Astrocyte (in vitro differentiated cells and primary cell): ENCODE data around the gene ARPP19. TPM values are rescaled to one million over a fixed set of nuclear protein-coding genes. Genes with fewer than 3 reads are reported as not detected.
"Not testable (repeated sequence)": the region's sequence is repeated elsewhere in the genome, so short reads cannot be mapped to it uniquely, and the experiment has no call there.

Source experiments
- DNase-seq: peaks from one replicate; pipeline ENCODE4 v3.0.0-alpha.2; 2010; ENCODE audit warnings: low read depth
- FAIRE-seq: peaks from 2 replicates; lab custom pipeline; 2011; peaks lifted over from hg19 to GRCh38; lab: Jason Lieb, UNC
- H2AFZ ChIP-seq: 2 replicates; pipeline ENCODE4 v1.6.0; 2012; ENCODE audit warnings: low read depth, low read length, inconsistent platforms
- H3K27ac ChIP-seq: 2 replicates; pipeline ENCODE4 v1.5.1; 2011; ENCODE audit warnings: low read depth, low read length, inconsistent platforms
- H3K27me3 ChIP-seq: 2 replicates; pipeline ENCODE4 v1.6.0; 2011; ENCODE audit warnings: low read length, inconsistent platforms; ENCODE audit not compliant: insufficient read depth
- H3K36me3 ChIP-seq: 2 replicates; pipeline ENCODE4 v1.5.1; 2011; ENCODE audit warnings: low read length, inconsistent platforms; ENCODE audit not compliant: insufficient read depth
- H3K4me1 ChIP-seq: 2 replicates; pipeline ENCODE4 v1.5.1; 2011; ENCODE audit warnings: low read length, inconsistent platforms; ENCODE audit not compliant: insufficient read depth
- H3K4me2 ChIP-seq: 2 replicates; pipeline ENCODE4 v1.6.0; 2012; ENCODE audit warnings: low read length, inconsistent platforms
- H3K4me3 ChIP-seq: 2 replicates; pipeline ENCODE4 v1.5.1; 2011; ENCODE audit warnings: low read depth, mild to moderate bottlenecking, low read length, inconsistent platforms; ENCODE audit not compliant: insufficient read depth
- H3K79me2 ChIP-seq: 2 replicates; pipeline ENCODE4 v1.6.0; 2012; ENCODE audit warnings: mild to moderate bottlenecking, low read length, inconsistent platforms; ENCODE audit not compliant: insufficient read depth
- H3K9ac ChIP-seq: 2 replicates; pipeline ENCODE4 v1.6.0; 2012; ENCODE audit warnings: mild to moderate bottlenecking, low read length, inconsistent platforms
- H3K9me3 ChIP-seq: 2 replicates; pipeline ENCODE4 v1.5.1; 2012; ENCODE audit warnings: low read depth, mild to moderate bottlenecking, low read length, inconsistent platforms; ENCODE audit not compliant: insufficient read depth
- H4K20me1 ChIP-seq: 2 replicates; pipeline ENCODE4 v1.6.0; 2012; ENCODE audit warnings: low read length, inconsistent platforms; ENCODE audit not compliant: insufficient read depth
- H3K27ac Mint-ChIP-seq: one replicate; pipeline ENCODE4 v1.8.0; 2021; ENCODE audit warnings: mild to moderate bottlenecking, mixed read lengths; ENCODE audit not compliant: unreplicated experiment
- H3K27me3 Mint-ChIP-seq: one replicate; pipeline ENCODE4 v1.8.0; 2021; ENCODE audit warnings: low read depth, mixed read lengths; ENCODE audit not compliant: unreplicated experiment
- H3K36me3 Mint-ChIP-seq: one replicate; pipeline ENCODE4 v1.8.0; 2021; ENCODE audit warnings: low read depth, mixed read lengths; ENCODE audit not compliant: unreplicated experiment
- H3K4me1 Mint-ChIP-seq: one replicate; pipeline ENCODE4 v1.8.0; 2021; ENCODE audit warnings: low read depth, mixed read lengths; ENCODE audit not compliant: unreplicated experiment
- H3K4me3 Mint-ChIP-seq: one replicate; pipeline ENCODE4 v1.8.0; 2021; ENCODE audit warnings: mild to moderate bottlenecking, moderate library complexity, mixed read lengths; ENCODE audit not compliant: unreplicated experiment
- H3K9me3 Mint-ChIP-seq: one replicate; pipeline ENCODE4 v1.8.0; 2021; ENCODE audit warnings: mild to moderate bottlenecking, mixed read lengths; ENCODE audit not compliant: unreplicated experiment
- CTCF ChIP-seq: IDR thresholded peaks from 2 replicates; pipeline ENCODE4 v1.5.1; 2011; ENCODE audit warnings: low read depth, mild to moderate bottlenecking, inconsistent platforms, low read length, moderate library complexity; ENCODE audit not compliant: insufficient read depth
- EZH2 ChIP-seq: IDR thresholded peaks from 2 replicates; pipeline ENCODE4 v1.6.1; 2012; ENCODE audit warnings: mild to moderate bottlenecking, low read length, inconsistent platforms; ENCODE audit not compliant: insufficient read depth
- total RNA-seq: library from RNA; stranded (reverse); gene quantifications from 2 replicates; pipeline ENCODE4 v1.2.1, GENCODE V29; 2021

The ARPP19 gene
- total RNA-seq, 1 donor from 2014 or later: 198 TPM

DNA sequence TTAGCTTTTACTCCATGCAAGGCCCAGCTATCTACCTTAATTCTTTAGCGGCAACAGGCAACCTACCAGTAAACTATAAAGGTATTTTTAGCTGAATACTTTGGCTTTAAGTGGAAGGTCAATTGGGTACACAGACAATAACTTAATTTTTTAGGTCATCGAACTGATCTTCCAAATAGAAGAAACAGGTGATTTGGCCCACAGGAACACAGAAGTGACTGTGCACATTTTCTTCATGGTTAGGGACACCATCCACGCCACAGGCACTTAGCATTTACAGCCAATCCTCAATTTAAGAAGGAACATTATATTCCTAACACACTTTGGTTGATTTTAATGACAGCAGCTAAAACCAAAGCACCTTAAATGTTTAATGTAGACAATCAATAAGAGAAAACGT, 1.9 kb downstream of the ARPP19 start:
- H2AFZ ChIP-seq: no peak overlapping the region
- no peaks in the 10 kb centered on the region for H3K27me3 ChIP-seq
- TF ChIP-seq CTCF: no peak
- no peak for TF ChIP-seq EZH2
- H3K27ac Mint-ChIP-seq: no peak overlapping the region
- no peak for FAIRE-seq
- H3K4me3 Mint-ChIP-seq: peak overlapping the region; percentile 98
- DNase-seq: no peak
- H3K9ac ChIP-seq: peak overlapping the region; percentile 93
- H3K9me3 Mint-ChIP-seq: no peaks in the 10 kb centered on the region
- peaks cover 13% of the 10 kb centered on the region for H3K4me1 ChIP-seq
- H3K27me3 Mint-ChIP-seq: no peaks in the 10 kb centered on the region
- H3K4me1 Mint-ChIP-seq: peaks cover 18% of the 10 kb centered on the region
- H3K27ac ChIP-seq: no peak overlapping the region
- H4K20me1 ChIP-seq: peaks cover 58% of the 10 kb centered on the region
- H3K36me3 Mint-ChIP-seq: peaks cover 2% of the 10 kb centered on the region
- no peaks in the 10 kb centered on the region for H3K36me3 ChIP-seq
- peaks cover 69% of the 10 kb centered on the region for H3K79me2 ChIP-seq
- H3K4me2 ChIP-seq: peak overlapping the region; percentile 87
- H3K4me3 ChIP-seq: peak overlapping the region; percentile 93
- no peaks in the 10 kb centered on the region for H3K9me3 ChIP-seq

DNA sequence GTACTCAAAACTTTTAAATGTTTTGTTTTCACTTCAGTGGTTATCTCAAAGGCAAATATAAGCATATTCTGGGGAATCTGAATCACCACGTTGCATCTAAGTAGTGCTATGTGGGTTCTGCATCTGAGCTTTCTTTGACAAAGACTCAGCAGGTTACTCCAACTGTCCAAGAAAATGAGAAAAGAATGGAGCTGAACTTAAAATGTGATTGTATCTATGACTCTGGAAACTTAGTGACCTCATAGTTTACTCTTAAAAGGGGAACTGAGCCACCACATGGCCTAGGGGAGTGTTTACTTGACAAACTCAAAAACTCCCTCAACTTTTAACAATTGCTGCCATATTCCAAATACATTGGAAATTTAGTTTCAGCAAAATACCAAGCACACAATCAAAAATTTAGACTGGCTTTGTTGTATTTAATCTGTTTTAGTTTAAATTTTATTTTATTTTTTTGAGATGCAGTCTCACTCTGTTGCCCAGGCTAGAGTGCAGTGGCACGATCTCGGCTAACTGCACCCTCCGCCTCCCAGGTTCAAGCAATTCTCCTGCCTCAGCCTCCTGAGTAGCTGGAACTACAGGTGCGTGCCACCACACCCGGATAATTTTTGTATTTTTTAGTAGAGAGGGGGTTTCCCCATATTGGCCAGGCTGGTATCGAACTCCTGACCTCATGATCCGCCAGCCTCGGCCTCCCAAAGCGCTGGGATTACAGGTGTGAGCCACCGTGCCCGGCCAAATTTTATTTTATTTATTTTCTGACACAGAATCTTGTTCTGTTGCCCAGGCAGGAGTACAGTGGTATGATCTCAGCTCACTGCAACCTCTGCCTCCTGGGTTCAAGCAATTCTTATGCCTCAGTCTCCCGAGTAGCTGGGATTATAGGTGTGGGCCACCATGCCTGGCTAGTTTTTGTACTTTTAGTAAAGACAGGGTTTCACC, 3.1 kb downstream of the ARPP19 start:
- not testable (repeated sequence) for H3K36me3 Mint-ChIP-seq, H3K4me3 ChIP-seq, H3K4me3 Mint-ChIP-seq, H3K27ac ChIP-seq, H3K9me3 ChIP-seq, H3K9ac ChIP-seq, H3K36me3 ChIP-seq, H3K9me3 Mint-ChIP-seq, H3K27me3 Mint-ChIP-seq, H2AFZ ChIP-seq, FAIRE-seq, H3K27me3 ChIP-seq
- Histone ChIP-seq H3K79me2 (peaks cover 81% of the 10 kb centered on the region), H3K4me2 (peak overlapping the region; percentile 32), H3K4me1 (peaks cover 13% of the 10 kb centered on the region), H4K20me1 (peaks cover 67% of the 10 kb centered on the region)
- Mint-ChIP-seq H3K4me1 (peaks cover 22% of the 10 kb centered on the region), H3K27ac (peak overlapping the region; percentile 58)
- DNase-seq: peak; percentile 61

DNA sequence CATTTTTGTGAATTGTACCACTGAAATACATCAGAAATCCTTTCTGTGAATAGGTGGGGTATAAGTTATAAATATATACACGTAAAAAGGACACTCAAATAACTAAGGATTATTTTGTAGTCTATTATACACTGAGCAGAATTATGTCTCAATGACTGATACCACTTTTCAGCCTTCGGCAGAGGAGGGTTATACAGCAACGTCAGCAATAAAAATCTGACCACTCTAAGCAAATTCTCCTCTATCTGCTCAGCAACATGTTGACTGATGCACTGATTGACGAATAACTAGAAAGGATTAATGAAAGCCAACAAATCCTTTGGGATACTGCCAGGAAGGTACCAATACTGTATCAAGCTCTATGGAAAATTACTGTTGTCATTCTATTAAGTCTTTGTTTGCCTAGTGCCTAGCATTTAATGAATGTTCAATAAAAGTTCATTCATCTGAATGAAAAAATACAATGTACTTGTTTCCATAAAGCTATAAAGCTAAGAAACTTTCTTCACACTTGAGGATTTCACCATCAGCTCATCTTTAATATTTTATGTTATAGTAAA, 5.2 kb downstream of the ARPP19 start:
- DNase-seq: no peak
- H3K4me1 ChIP-seq: peaks cover 22% of the 10 kb centered on the region
- no peaks in the 10 kb centered on the region for H3K9me3 ChIP-seq
- peaks cover 37% of the 10 kb centered on the region for H3K4me1 Mint-ChIP-seq
- TF ChIP-seq EZH2 (no peak), CTCF (no peak)
- H3K4me3 ChIP-seq: no peak overlapping the region
- H3K79me2 ChIP-seq: peaks cover 100% of the 10 kb centered on the region
- FAIRE-seq: no peak
- no peaks in the 10 kb centered on the region for H3K36me3 ChIP-seq
- peaks cover 85% of the 10 kb centered on the region for H4K20me1 ChIP-seq
- H3K36me3 Mint-ChIP-seq: peaks cover 2% of the 10 kb centered on the region
- no peak overlapping the region for H3K27ac ChIP-seq
- no peak overlapping the region for H3K4me3 Mint-ChIP-seq
- H3K27me3 Mint-ChIP-seq: no peaks in the 10 kb centered on the region
- no peaks in the 10 kb centered on the region for H3K27me3 ChIP-seq
- no peaks in the 10 kb centered on the region for H3K9me3 Mint-ChIP-seq
- no peak overlapping the region for H3K9ac ChIP-seq
- H3K27ac Mint-ChIP-seq: no peak overlapping the region
- H3K4me2 ChIP-seq: no peak overlapping the region
- H2AFZ ChIP-seq: no peak overlapping the region
